HCT116 (cell line): ENCODE measurements around the gene DTNB. TPM values are rescaled to one million over a fixed set of nuclear protein-coding genes. Genes with fewer than 3 reads are reported as not detected.

Experiments
- ATAC-seq: fragments of 200-7000 bp; cut with Tn5 transposase; 2 replicates; pipeline ENCODE4 v1.9.1; 2020; ENCODE audit warnings: mild to moderate bottlenecking, moderate library complexity
- BruUV-seq: library from RNA; stranded (reverse); fragments of 400-500 nt; replicated peaks from 2 replicates; lab custom pipeline; 2021; lab: Mats Ljungman, UMichigan
- CTCF ChIA-PET: fragments of 300-600 bp; sonication (Branson Sonifier 250); formaldehyde crosslinking; loops from one replicate; lab custom pipeline; 2021; ENCODE audit warnings: antibody characterized with exemption; lab: Charles Lee
- POLR2A ChIA-PET: fragments of 300-600, 350-600 bp; sonication (Branson Sonifier 250); formaldehyde crosslinking; loops from one replicate; lab custom pipeline; 2021; ENCODE audit warnings: antibody characterized with exemption; lab: Charles Lee
- RAD21 ChIA-PET, 2 experiments: fragments of 300-600 bp; sonication (Branson Sonifier 250); formaldehyde crosslinking; loops; one replicate each; lab custom pipeline; 2023; ENCODE audit warnings: low total read pairs in 2 of 2; ENCODE audit not compliant: uncharacterized antibody in 2 of 2, unreplicated experiment in 2 of 2, low non-redundant PET in 1 of 2; lab: Charles Lee
- DNase-seq: peaks from one replicate; pipeline ENCODE4 v3.0.0-alpha.2; 2010; ENCODE audit warnings: low read depth, low spot score
- H2AFZ ChIP-seq: fragments of 200-600 bp; shearing (Covaris generic), sonication (generic); 2 replicates; pipeline ENCODE4 v1.6.1; 2017; ENCODE audit warnings: low read depth, mixed run types, mixed read lengths, antibody characterized with exemption, low read length; ENCODE audit not compliant: poor library complexity, severe bottlenecking
- H3K27ac ChIP-seq: 2 replicates; pipeline ENCODE4 v1.5.1; 2012; ENCODE audit warnings: low read depth, low read length
- H3K27me3 ChIP-seq: fragments of 200-600 bp; sonication (generic); 2 replicates; pipeline ENCODE4 v1.6.1; 2016; ENCODE audit warnings: mixed run types, low read length, mixed read lengths; ENCODE audit not compliant: insufficient read depth
- H3K36me3 ChIP-seq, 2 experiments: fragments of 200-500 bp in 1 of 2; fragments of 200-600 bp in 1 of 2; sonication (Bioruptor generic) in 1 of 2; sonication (generic) in 1 of 2; 2 replicates each; pipeline versions ENCODE4 v1.5.1 to v1.6.1; 2014 to 2016; ENCODE audit warnings: low read length in 2 of 2, inconsistent platforms in 1 of 2, mixed read lengths in 1 of 2, mixed run types in 1 of 2; ENCODE audit not compliant: insufficient read depth in 2 of 2, control insufficient read depth in 1 of 2
- H3K4me1 ChIP-seq, 2 experiments: fragments of 200-600 bp in 1 of 2; sonication (generic) in 1 of 2; 2 replicates each; pipeline versions ENCODE4 v1.5.1 to v1.6.1; 2012 to 2017; ENCODE audit warnings: low read length in 2 of 2, inconsistent platforms in 1 of 2, mild to moderate bottlenecking in 1 of 2, mixed read lengths in 1 of 2, mixed run types in 1 of 2, moderate library complexity in 1 of 2; ENCODE audit not compliant: insufficient read depth in 2 of 2, control insufficient read depth in 1 of 2
- H3K4me2 ChIP-seq: fragments of 200-600 bp; sonication (generic); 2 replicates; pipeline ENCODE4 v1.6.1; 2017; ENCODE audit warnings: mixed run types, low read length, mixed read lengths
- H3K4me3 ChIP-seq, 2 experiments: fragments of 200-600 bp in 1 of 2; sonication (generic) in 1 of 2; replicated peaks in 1 of 2; 2 replicates each; pipeline ENCODE4 v1.5.1; 2011 to 2016; ENCODE audit warnings: low read length in 2 of 2, control low read depth in 1 of 2, low read depth in 1 of 2, mild to moderate bottlenecking in 1 of 2, mixed read lengths in 1 of 2, mixed run types in 1 of 2
- H3K79me2 ChIP-seq: fragments of 200-600 bp; sonication (generic); 2 replicates; pipeline ENCODE4 v1.6.1; 2017; ENCODE audit warnings: mild to moderate bottlenecking, mixed run types, low read length, moderate library complexity, mixed read lengths; ENCODE audit not compliant: insufficient read depth
- H3K9ac ChIP-seq: fragments of 200-600 bp; sonication (generic); 2 replicates; pipeline ENCODE4 v1.6.1; 2016; ENCODE audit warnings: low read length, mixed read lengths
- H3K9me2 ChIP-seq: fragments of 200-600 bp; sonication (generic), shearing (Covaris generic); 2 replicates; pipeline ENCODE4 v1.6.1; 2017; ENCODE audit warnings: mixed run types, mild to moderate bottlenecking, moderate library complexity; ENCODE audit not compliant: insufficient read depth
- H3K9me3 ChIP-seq, 2 experiments: fragments of 200-500 bp in 1 of 2; fragments of 200-600 bp in 1 of 2; sonication (Bioruptor generic) in 1 of 2; sonication (generic) in 1 of 2; 2 replicates each; pipeline ENCODE4 v1.6.1; 2014 to 2017; ENCODE audit warnings: low read length in 2 of 2, mixed read lengths in 2 of 2, inconsistent platforms in 1 of 2, low read depth in 1 of 2, mild to moderate bottlenecking in 1 of 2, mixed run types in 1 of 2, moderate library complexity in 1 of 2; ENCODE audit not compliant: control insufficient read depth in 1 of 2, insufficient read depth in 1 of 2
- H4K20me1 ChIP-seq: fragments of 200-600 bp; sonication (generic), shearing (Covaris generic); 2 replicates; pipeline ENCODE4 v1.6.1; 2017; ENCODE audit warnings: mixed run types, mild to moderate bottlenecking, moderate library complexity; ENCODE audit not compliant: insufficient read depth
- CBX3 ChIP-seq: IDR thresholded peaks from 2 replicates; pipeline ENCODE4 v1.6.1; 2012; ENCODE audit warnings: low read depth
- CTCF ChIP-seq, 3 experiments: fragments of 200-600 bp in 1 of 3; sonication (generic) in 1 of 3; IDR thresholded peaks in 2 of 3; conservative IDR thresholded peaks in 1 of 3; 2 replicates each; pipeline ENCODE4 v1.5.1; 2012 to 2017; ENCODE audit warnings: low read depth in 2 of 3, low read length in 2 of 3, antibody characterized with exemption in 1 of 3, borderline replicate concordance in 1 of 3, control low read depth in 1 of 3, mild to moderate bottlenecking in 1 of 3, mixed read lengths in 1 of 3, mixed run types in 1 of 3, moderate library complexity in 1 of 3; ENCODE audit not compliant: insufficient read depth in 1 of 3
- EGR1 ChIP-seq: IDR thresholded peaks from 2 replicates; pipeline ENCODE4 v1.6.1; 2012; ENCODE audit warnings: low read depth
- MAX ChIP-seq: IDR thresholded peaks from 2 replicates; pipeline ENCODE4 v1.6.1; 2012
- POLR2A ChIP-seq: IDR thresholded peaks from 2 replicates; pipeline ENCODE4 v1.7.0; 2011; ENCODE audit warnings: borderline replicate concordance; ENCODE audit not compliant: insufficient read depth, insufficient read length; ENCODE audit errors: extremely low read depth
- REST ChIP-seq: IDR thresholded peaks from 2 replicates; pipeline ENCODE4 v1.6.1; 2012; ENCODE audit warnings: low read depth
- ZBTB33 ChIP-seq: IDR thresholded peaks from 2 replicates; pipeline ENCODE4 v1.6.1; 2011; ENCODE audit warnings: mild to moderate bottlenecking, low read length, moderate library complexity; ENCODE audit not compliant: insufficient replicate concordance; ENCODE audit errors: extremely low read depth
- ZFX ChIP-seq: fragments of 450-650 bp; IDR thresholded peaks from 2 replicates; pipeline ENCODE4 v1.6.1; 2017
- intact Hi-C: fragments of 100-400 bp; cut with micrococcal nuclease; formaldehyde crosslinking; loops from 2 replicates; pipeline ENCODE4 v1.10.0; 2022
- total RNA-seq: library from RNA; stranded (reverse); gene quantifications from one replicate; pipeline ENCODE4 v1.2.1, GENCODE V29; 2021; ENCODE audit not compliant: unreplicated experiment

Gene DTNB
- total RNA-seq, 1 experiment from 2014 or later = 30.2 TPM

- POLR2A ChIA-PET = no interaction called here
- no TSS peak for BruUV-seq
These were observed 300.0 kb downstream of the DTNB start for GRCh38 chr2:25373269-25373981.

More at GRCh38 chr2:25373269-25373981, 300.0 kb downstream of the DTNB start:
- DNase-seq (no peak), ATAC-seq (no peak)
- no peak overlapping the region for H2AFZ ChIP-seq
- H3K36me3 ChIP-seq = no peaks in the 10 kb centered on the region
- no peaks in the 10 kb centered on the region for H3K9me3 ChIP-seq
- no peak overlapping the region for H3K9ac ChIP-seq
- no peaks in the 10 kb centered on the region for H4K20me1 ChIP-seq
- no peaks in the 10 kb centered on the region for H3K79me2 ChIP-seq
- TF ChIP-seq ZFX (peak; percentile 8; the same call in 1 of the 2 replicates), ZBTB33 (no peak), POLR2A (no peak), REST (no peak), CBX3 (no peak), MAX (no peak), CTCF (IDR thresholded peaks at IDR 0.05 in 2 of 3, conservative IDR thresholded peaks at IDR 0.05 in 1 of 3; ENCODE audit: borderline replicate concordance in 1 of 3, insufficient read depth in 1 of 3, low read depth in 2 of 3, low read length in 2 of 3) (no peak), EGR1 (no peak)
- H3K27ac ChIP-seq = no peak overlapping the region
- H3K4me2 ChIP-seq = no peak overlapping the region
- ChIA-PET RAD21 (no interaction called here), CTCF (interaction anchor here (8.0 kb wide), 1 partner anchor 12 kb away, joined by 54 read pairs; no protein-coding TSS in a partner anchor)
- no peak overlapping the region for H3K4me3 ChIP-seq
- H3K27me3 ChIP-seq = no peaks in the 10 kb centered on the region
- no peaks in the 10 kb centered on the region for H3K9me2 ChIP-seq
- H3K4me1 ChIP-seq = peaks cover 12 to 15% of the 10 kb centered on the region in 2 experiments
- intact Hi-C loops = no loop called here
